Measurements from ENCODE around the gene FGF23. TPM values are rescaled to one million over a fixed set of nuclear protein-coding genes. Genes with fewer than 3 reads are reported as not detected.

FGF23 gene
- not detected for total RNA-seq
- polyA plus RNA-seq: not detected

GRCh38 chr12:4379405-4379804 is at the start of gene FGF23:
Gene FGF23, minus strand, starts transcription at chr12:4379712. Its CDS starts 130 bp downstream, at chr12:4379582.
- ATAC-seq (ENCODE audit: low read depth in 2 of 2) (no peak), DNase-seq (no peak)
- Mint-ChIP-seq H3K27ac (no peak within 1 kb of the TSS), H3K36me3 (no peaks in the 10 kb centered on the region), H3K4me1 (no peaks in the 10 kb centered on the region), H3K4me3 (no peak within 1 kb of the TSS), H3K27me3 (peaks cover 26% of the 10 kb centered on the region), H3K9me3 (no peaks in the 10 kb centered on the region)
- Histone ChIP-seq H3K36me3 (ENCODE audit: control insufficient read depth, insufficient read depth, low read length) (no peaks in the 10 kb centered on the region), H3K9me3 (ENCODE audit: control insufficient read depth in 2 of 2, low read length in 2 of 2) (no peaks in the 10 kb centered on the region), H3K4me1 (ENCODE audit: control insufficient read depth, insufficient read depth, low read length, poor library complexity, severe bottlenecking) (no peaks in the 10 kb centered on the region), H3K4me3 (ENCODE audit: low read depth, low read length) (no peak within 1 kb of the TSS), H3K27ac (ENCODE audit: insufficient read depth, low read length, poor library complexity, severe bottlenecking) (no peak within 1 kb of the TSS), H3K27me3 (ENCODE audit: control insufficient read depth, insufficient read depth, low read length) (peaks cover 19% of the 10 kb centered on the region)

DNA sequence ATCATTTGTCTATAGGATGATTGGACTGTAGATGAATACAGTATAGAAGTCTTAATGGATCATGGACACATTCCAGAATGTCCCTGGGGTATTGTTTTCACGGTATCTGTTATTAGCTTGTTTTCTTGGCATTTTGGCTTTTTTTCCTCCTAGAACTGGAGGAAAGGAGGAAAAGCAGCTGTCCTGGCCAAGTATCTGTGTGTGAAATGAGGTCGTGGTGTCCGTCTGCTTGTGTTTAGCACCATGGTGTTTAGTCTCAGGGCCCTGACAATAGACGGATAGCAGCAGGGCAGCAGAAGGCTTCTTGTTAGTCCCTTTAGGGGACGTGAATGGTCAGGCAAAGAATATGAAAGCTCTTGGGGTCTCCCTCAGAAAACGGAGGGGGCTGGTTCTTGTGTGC is 44.9 kb upstream of the FGF23 start:
- Mint-ChIP-seq H3K27ac (peak overlapping the region in 1 of 3 donors; percentile 30), H3K27me3 (peaks cover 7% of the 10 kb centered on the region), H3K9me3 (no peaks in the 10 kb centered on the region), H3K4me1 (peaks cover 0 to 6% (median 2%) of the 10 kb centered on the region in 4 donors), H3K36me3 (no peaks in the 10 kb centered on the region), H3K4me3 (no peak overlapping the region)
- Histone ChIP-seq H3K9me3 (ENCODE audit: control insufficient read depth in 2 of 2, low read length in 2 of 2) (no peaks in the 10 kb centered on the region), H3K27ac (ENCODE audit: insufficient read depth, low read length, poor library complexity, severe bottlenecking) (no peak overlapping the region), H3K36me3 (ENCODE audit: control insufficient read depth, insufficient read depth, low read length) (no peaks in the 10 kb centered on the region), H3K4me1 (ENCODE audit: control insufficient read depth, insufficient read depth, low read length, poor library complexity, severe bottlenecking) (no peaks in the 10 kb centered on the region), H3K4me3 (ENCODE audit: low read depth, low read length) (no peak overlapping the region), H3K27me3 (ENCODE audit: control insufficient read depth, insufficient read depth, low read length) (no peaks in the 10 kb centered on the region)
- ATAC-seq (ENCODE audit: low read depth in 2 of 2) (no peak), DNase-seq (no peak)

DNA sequence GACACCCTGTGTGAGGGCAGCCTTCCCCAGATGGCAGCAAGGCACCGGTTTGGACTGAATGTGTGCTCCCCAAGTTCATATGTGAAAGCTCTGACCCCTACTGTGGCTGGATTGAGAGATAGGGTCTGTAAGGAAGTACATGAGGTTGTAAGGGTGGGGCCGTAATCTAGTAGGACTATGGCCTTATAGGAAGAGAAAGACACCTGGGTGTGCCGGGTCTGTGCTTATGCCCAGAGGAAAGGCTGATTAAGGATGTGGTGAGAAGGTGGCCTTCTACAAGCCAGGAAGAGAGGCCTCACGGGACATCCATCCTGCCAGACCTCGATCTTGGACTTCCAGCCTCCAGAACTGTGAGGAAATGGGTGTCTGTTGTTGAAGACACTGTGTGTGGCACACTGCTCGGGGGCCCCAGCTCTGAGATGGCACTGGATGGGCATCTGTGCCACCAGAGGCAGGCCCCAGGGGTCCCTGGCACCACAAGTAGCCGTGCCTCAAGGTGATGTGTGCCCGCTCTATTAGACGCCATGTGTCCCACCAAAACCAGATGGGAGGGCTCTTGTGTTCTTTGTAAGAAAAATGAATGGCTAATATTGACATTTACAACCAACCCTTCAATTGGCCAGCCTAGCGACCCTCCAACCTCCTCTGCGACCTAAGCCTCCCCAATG is 44.1 kb upstream of the FGF23 start:
- H3K4me3 ChIP-seq (ENCODE audit: low read depth, low read length): no peak overlapping the region
- ATAC-seq (ENCODE audit: low read depth in 2 of 2) (no peak), DNase-seq (no peak)
- no peaks in the 10 kb centered on the region for H3K9me3 Mint-ChIP-seq
- no peaks in the 10 kb centered on the region for H3K36me3 Mint-ChIP-seq
- H3K4me1 Mint-ChIP-seq: peaks cover 0 to 6% (median 2%) of the 10 kb centered on the region in 4 donors
- H3K4me1 ChIP-seq (ENCODE audit: control insufficient read depth, insufficient read depth, low read length, poor library complexity, severe bottlenecking): no peaks in the 10 kb centered on the region
- H3K36me3 ChIP-seq (ENCODE audit: control insufficient read depth, insufficient read depth, low read length): no peaks in the 10 kb centered on the region
- no peak overlapping the region for H3K27ac ChIP-seq (ENCODE audit: insufficient read depth, low read length, poor library complexity, severe bottlenecking)
- no peak overlapping the region for H3K4me3 Mint-ChIP-seq
- H3K27me3 ChIP-seq (ENCODE audit: control insufficient read depth, insufficient read depth, low read length): peaks cover 2% of the 10 kb centered on the region
- peak overlapping the region in 1 of 3 donors; percentile 64 for H3K27ac Mint-ChIP-seq
- no peaks in the 10 kb centered on the region for H3K27me3 Mint-ChIP-seq
- no peaks in the 10 kb centered on the region for H3K9me3 ChIP-seq (ENCODE audit: control insufficient read depth in 2 of 2, low read length in 2 of 2)

GRCh38 chr12:4422985-4423384 is 43.5 kb upstream of the FGF23 start:
- no peak overlapping the region for H3K4me3 Mint-ChIP-seq
- no peaks in the 10 kb centered on the region for H3K4me1 ChIP-seq (ENCODE audit: control insufficient read depth, insufficient read depth, low read length, poor library complexity, severe bottlenecking)
- H3K27ac Mint-ChIP-seq: no peak overlapping the region
- peaks cover 3% of the 10 kb centered on the region for H3K27me3 ChIP-seq (ENCODE audit: control insufficient read depth, insufficient read depth, low read length)
- H3K4me1 Mint-ChIP-seq: peaks cover 0 to 6% (median 2%) of the 10 kb centered on the region in 4 donors
- DNase-seq (no peak), ATAC-seq (ENCODE audit: low read depth in 2 of 2) (no peak)
- H3K36me3 Mint-ChIP-seq: no peaks in the 10 kb centered on the region
- peaks cover 1% of the 10 kb centered on the region for H3K27me3 Mint-ChIP-seq
- no peaks in the 10 kb centered on the region for H3K9me3 ChIP-seq (ENCODE audit: control insufficient read depth in 2 of 2, low read length in 2 of 2)
- no peak overlapping the region for H3K27ac ChIP-seq (ENCODE audit: insufficient read depth, low read length, poor library complexity, severe bottlenecking)
- no peaks in the 10 kb centered on the region for H3K9me3 Mint-ChIP-seq
- no peaks in the 10 kb centered on the region for H3K36me3 ChIP-seq (ENCODE audit: control insufficient read depth, insufficient read depth, low read length)
- no peak overlapping the region for H3K4me3 ChIP-seq (ENCODE audit: low read depth, low read length)

- no peaks in the 10 kb centered on the region for H3K9me3 Mint-ChIP-seq
- H3K27me3 Mint-ChIP-seq: peaks cover 7% of the 10 kb centered on the region
- ATAC-seq (ENCODE audit: low read depth in 2 of 2) (no peak), DNase-seq (peak; percentile 6 to 53 (median 48))
- H3K27ac Mint-ChIP-seq: peak overlapping the region in 1 of 3 donors; percentile 22
- Histone ChIP-seq H3K27me3 (ENCODE audit: control insufficient read depth, insufficient read depth, low read length) (peaks cover 3% of the 10 kb centered on the region), H3K9me3 (ENCODE audit: control insufficient read depth in 2 of 2, low read length in 2 of 2) (no peaks in the 10 kb centered on the region), H3K27ac (ENCODE audit: insufficient read depth, low read length, poor library complexity, severe bottlenecking) (no peak overlapping the region), H3K4me3 (ENCODE audit: low read depth, low read length) (no peak overlapping the region), H3K4me1 (ENCODE audit: control insufficient read depth, insufficient read depth, low read length, poor library complexity, severe bottlenecking) (no peaks in the 10 kb centered on the region), H3K36me3 (ENCODE audit: control insufficient read depth, insufficient read depth, low read length) (no peaks in the 10 kb centered on the region)
- H3K4me1 Mint-ChIP-seq: peaks cover 0 to 6% (median 2%) of the 10 kb centered on the region in 4 donors
- H3K4me3 Mint-ChIP-seq: no peak overlapping the region
- no peaks in the 10 kb centered on the region for H3K36me3 Mint-ChIP-seq
Measured at GRCh38 chr12:4421590-4422031, 42.1 kb upstream of the FGF23 start.

GRCh38 chr12:4420138-4420670 is 40.7 kb upstream of the FGF23 start:
- no peaks in the 10 kb centered on the region for H3K36me3 Mint-ChIP-seq
- peaks cover 0 to 6% (median 2%) of the 10 kb centered on the region in 4 donors for H3K4me1 Mint-ChIP-seq
- H3K27me3 Mint-ChIP-seq: peaks cover 20% of the 10 kb centered on the region
- H3K27ac ChIP-seq (ENCODE audit: insufficient read depth, low read length, poor library complexity, severe bottlenecking): no peak overlapping the region
- ATAC-seq (ENCODE audit: low read depth in 2 of 2) (no peak), DNase-seq (no peak)
- H3K4me3 ChIP-seq (ENCODE audit: low read depth, low read length): no peak overlapping the region
- peaks cover 6% of the 10 kb centered on the region for H3K27me3 ChIP-seq (ENCODE audit: control insufficient read depth, insufficient read depth, low read length)
- peaks cover 2% of the 10 kb centered on the region for H3K4me1 ChIP-seq (ENCODE audit: control insufficient read depth, insufficient read depth, low read length, poor library complexity, severe bottlenecking)
- H3K36me3 ChIP-seq (ENCODE audit: control insufficient read depth, insufficient read depth, low read length): no peaks in the 10 kb centered on the region
- H3K27ac Mint-ChIP-seq: no peak overlapping the region
- H3K9me3 ChIP-seq (ENCODE audit: control insufficient read depth in 2 of 2, low read length in 2 of 2): no peaks in the 10 kb centered on the region
- no peak overlapping the region for H3K4me3 Mint-ChIP-seq
- H3K9me3 Mint-ChIP-seq: no peaks in the 10 kb centered on the region

DNA sequence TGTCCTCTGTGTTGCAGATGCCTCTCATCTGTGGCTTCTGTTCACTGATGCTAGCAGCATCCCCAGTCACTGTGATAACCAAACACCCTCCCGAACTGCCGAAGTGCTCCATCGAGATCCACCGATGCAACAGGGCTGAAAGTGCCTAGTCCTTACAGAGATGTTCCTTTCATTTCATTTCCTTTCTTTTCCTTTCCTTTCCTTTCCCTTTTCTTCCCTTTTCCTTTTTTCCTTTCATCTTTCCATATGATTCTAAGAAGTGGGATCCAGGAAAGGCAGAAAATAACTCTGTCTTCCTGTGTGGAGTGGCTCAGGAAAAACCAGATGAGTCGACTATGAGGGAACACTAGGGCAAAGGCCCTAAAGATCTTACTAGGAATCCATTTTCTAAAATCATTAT is 39.4 kb upstream of the FGF23 start:
- no peaks in the 10 kb centered on the region for H3K36me3 Mint-ChIP-seq
- no peak overlapping the region for H3K4me3 ChIP-seq (ENCODE audit: low read depth, low read length)
- no peak overlapping the region for H3K27ac ChIP-seq (ENCODE audit: insufficient read depth, low read length, poor library complexity, severe bottlenecking)
- no peaks in the 10 kb centered on the region for H3K9me3 Mint-ChIP-seq
- DNase-seq: no peak
- no peak overlapping the region for H3K27ac Mint-ChIP-seq
- no peaks in the 10 kb centered on the region for H3K9me3 ChIP-seq (ENCODE audit: control insufficient read depth in 2 of 2, low read length in 2 of 2)
- H3K36me3 ChIP-seq (ENCODE audit: control insufficient read depth, insufficient read depth, low read length): no peaks in the 10 kb centered on the region
- peaks cover 28% of the 10 kb centered on the region for H3K27me3 Mint-ChIP-seq
- no peak for ATAC-seq (ENCODE audit: low read depth in 2 of 2)
- peaks cover 5% of the 10 kb centered on the region for H3K4me1 ChIP-seq (ENCODE audit: control insufficient read depth, insufficient read depth, low read length, poor library complexity, severe bottlenecking)
- peaks cover 7% of the 10 kb centered on the region for H3K27me3 ChIP-seq (ENCODE audit: control insufficient read depth, insufficient read depth, low read length)
- peaks cover 0 to 8% (median 2%) of the 10 kb centered on the region in 4 donors for H3K4me1 Mint-ChIP-seq
- H3K4me3 Mint-ChIP-seq: no peak overlapping the region

- Mint-ChIP-seq H3K9me3 (no peaks in the 10 kb centered on the region), H3K4me1 (peaks cover 0 to 10% (median 2%) of the 10 kb centered on the region in 4 donors), H3K27ac (no peak overlapping the region), H3K27me3 (peaks cover 38% of the 10 kb centered on the region), H3K36me3 (no peaks in the 10 kb centered on the region), H3K4me3 (no peak overlapping the region)
- peaks cover 5% of the 10 kb centered on the region for H3K4me1 ChIP-seq (ENCODE audit: control insufficient read depth, insufficient read depth, low read length, poor library complexity, severe bottlenecking)
- no peak for ATAC-seq (ENCODE audit: low read depth in 2 of 2)
- DNase-seq: no peak
- no peaks in the 10 kb centered on the region for H3K9me3 ChIP-seq (ENCODE audit: control insufficient read depth in 2 of 2, low read length in 2 of 2)
- H3K36me3 ChIP-seq (ENCODE audit: control insufficient read depth, insufficient read depth, low read length): no peaks in the 10 kb centered on the region
- H3K27ac ChIP-seq (ENCODE audit: insufficient read depth, low read length, poor library complexity, severe bottlenecking): no peak overlapping the region
- H3K4me3 ChIP-seq (ENCODE audit: low read depth, low read length): no peak overlapping the region
- H3K27me3 ChIP-seq (ENCODE audit: control insufficient read depth, insufficient read depth, low read length): peaks cover 11% of the 10 kb centered on the region
Measured at GRCh38 chr12:4417936-4418335, 38.4 kb upstream of the FGF23 start.
